IMR-90 (cell line): ENCODE measurements around the gene KRTAP9-1. TPM values are rescaled to one million over a fixed set of nuclear protein-coding genes. Genes with fewer than 3 reads are reported as not detected.

ENCODE experiments used
- ATAC-seq: fragments of 200-7000 bp; cut with Tn5 transposase; 2 replicates; pipeline ENCODE4 v1.9.1; 2020; ENCODE audit warnings: low read depth, mild to moderate bottlenecking, moderate library complexity
- BruUV-seq: library from RNA; stranded (reverse); fragments of 400-500 nt; replicated peaks from 2 replicates; lab custom pipeline; 2021; lab: Mats Ljungman, UMichigan
- CTCF ChIA-PET: fragments of 300-600 bp; formaldehyde crosslinking; extraction: SDS; loops from one replicate; lab custom pipeline; 2021; ENCODE audit warnings: antibody characterized with exemption; lab: Yijun Ruan, JAX
- POLR2A ChIA-PET: fragments of 300-600 bp; sonication (Branson Sonifier 250); formaldehyde crosslinking; loops from one replicate; lab custom pipeline; 2022; ENCODE audit warnings: antibody characterized with exemption; ENCODE audit not compliant: unreplicated experiment; lab: Charles Lee
- DNase-seq: peaks from one replicate; pipeline ENCODE4 v3.0.0; 2013
- H2AFZ ChIP-seq: replicated peaks from 2 replicates; pipeline ENCODE3; 2013; ENCODE audit warnings: low read length, mild to moderate bottlenecking; ENCODE audit not compliant: poor library complexity
- H2AK5ac ChIP-seq: 2 replicates; pipeline ENCODE4 v1.6.1; 2013; ENCODE audit warnings: low read depth, low read length, inconsistent platforms
- H2AK9ac ChIP-seq: replicated peaks from 2 replicates; pipeline ENCODE3; 2013; ENCODE audit warnings: mild to moderate bottlenecking, low read depth, low read length, moderate library complexity; ENCODE audit not compliant: poor library complexity
- H2BK120ac ChIP-seq: 2 replicates; pipeline ENCODE4 v1.6.1; 2013; ENCODE audit warnings: low read depth, low read length, inconsistent platforms
- H2BK15ac ChIP-seq: 3 replicates; pipeline ENCODE4 v1.6.1; 2013; ENCODE audit warnings: low read depth, low read length, inconsistent platforms
- H2BK20ac ChIP-seq: 2 replicates; pipeline ENCODE4 v1.6.1; 2013; ENCODE audit warnings: low read depth, mild to moderate bottlenecking, inconsistent platforms, low read length, moderate library complexity
- H2BK5ac ChIP-seq: 2 replicates; pipeline ENCODE4 v1.6.1; 2013; ENCODE audit warnings: mild to moderate bottlenecking, low read depth, low read length, inconsistent platforms; ENCODE audit not compliant: poor library complexity, severe bottlenecking
- H3K14ac ChIP-seq: replicated peaks from 2 replicates; pipeline ENCODE4 v1.6.1; 2013; ENCODE audit warnings: low read depth, low read length, inconsistent platforms
- H3K18ac ChIP-seq: 2 replicates; pipeline ENCODE4 v1.6.1; 2013; ENCODE audit warnings: low read depth, low read length, control low read depth
- H3K23ac ChIP-seq: 2 replicates; pipeline ENCODE4 v1.6.1; 2013; ENCODE audit warnings: low read depth, low read length, inconsistent platforms
- H3K27ac ChIP-seq: 2 replicates; pipeline ENCODE4 v1.5.1; 2013; ENCODE audit warnings: mild to moderate bottlenecking, control low read depth, low read length; ENCODE audit not compliant: insufficient read depth
- H3K27me3 ChIP-seq: 2 replicates; pipeline ENCODE4 v1.6.1; 2013; ENCODE audit warnings: low read length; ENCODE audit not compliant: control insufficient read depth, insufficient read depth
- H3K36me3 ChIP-seq: 2 replicates; pipeline ENCODE4 v1.6.1; 2013; ENCODE audit warnings: low read length, mixed read lengths; ENCODE audit not compliant: control insufficient read depth, insufficient read depth
- H3K4ac ChIP-seq: 2 replicates; pipeline ENCODE4 v1.6.1; 2013; ENCODE audit warnings: low read depth, low read length, inconsistent platforms
- H3K4me1 ChIP-seq: 2 replicates; pipeline ENCODE4 v1.6.1; 2013; ENCODE audit warnings: low read length, mixed read lengths; ENCODE audit not compliant: control insufficient read depth, insufficient read depth
- H3K4me2 ChIP-seq: 2 replicates; pipeline ENCODE4 v1.6.1; 2013; ENCODE audit warnings: low read depth, mild to moderate bottlenecking, control low read depth, low read length, moderate library complexity
- H3K4me3 ChIP-seq: 2 replicates; pipeline ENCODE4 v1.5.1; 2013; ENCODE audit warnings: low read depth, mild to moderate bottlenecking, control low read depth, low read length, moderate library complexity; ENCODE audit not compliant: insufficient read depth
- H3K56ac ChIP-seq: 2 replicates; pipeline ENCODE4 v1.6.1; 2013; ENCODE audit warnings: low read length, inconsistent platforms; ENCODE audit not compliant: insufficient read depth; ENCODE audit errors: extremely low read depth
- H3K79me1 ChIP-seq, 2 experiments: 2 replicates each; pipeline ENCODE4 v1.6.1; 2013; ENCODE audit warnings: low read length in 2 of 2, inconsistent platforms in 1 of 2, low read depth in 1 of 2
- H3K9ac ChIP-seq: 2 replicates; pipeline ENCODE4 v1.6.1; 2013; ENCODE audit warnings: low read depth, low read length, control low read depth
- H3K9me1 ChIP-seq: 2 replicates; pipeline ENCODE4 v1.6.1; 2013; ENCODE audit warnings: low read length, inconsistent platforms; ENCODE audit not compliant: insufficient read depth
- H3K9me3 ChIP-seq: 2 replicates; pipeline ENCODE4 v1.6.1; 2013; ENCODE audit warnings: low read length; ENCODE audit not compliant: control insufficient read depth, insufficient read depth
- H4K20me1 ChIP-seq: 2 replicates; pipeline ENCODE4 v1.6.1; 2013; ENCODE audit warnings: low read length, inconsistent platforms; ENCODE audit not compliant: insufficient read depth
- H4K5ac ChIP-seq: 2 replicates; pipeline ENCODE4 v1.6.1; 2013; ENCODE audit warnings: mild to moderate bottlenecking, low read depth, low read length, control low read depth
- H4K8ac ChIP-seq, 2 experiments: 2 replicates each; pipeline ENCODE4 v1.6.1; 2013; ENCODE audit warnings: low read depth in 2 of 2, low read length in 2 of 2, control low read depth in 1 of 2, inconsistent platforms in 1 of 2
- H4K91ac ChIP-seq: 2 replicates; pipeline ENCODE4 v1.6.1; 2013; ENCODE audit warnings: low read depth, low read length, inconsistent platforms; ENCODE audit not compliant: insufficient read depth
- BHLHE40 ChIP-seq: fragments of 150-350 bp; IDR thresholded peaks from 2 replicates; pipeline ENCODE4 v1.6.1; 2016; ENCODE audit warnings: mild to moderate bottlenecking, low read depth, low read length
- CEBPB ChIP-seq: IDR thresholded peaks from 2 replicates; pipeline ENCODE4 v1.6.1; 2012; ENCODE audit warnings: low read depth, low read length, improper control_type of control experiment
- CTCF ChIP-seq: conservative IDR thresholded peaks from 2 replicates; pipeline ENCODE4 v1.5.1; 2012; ENCODE audit warnings: mild to moderate bottlenecking, low read depth, low read length, improper control_type of control experiment
- FOS ChIP-seq: fragments of 150-350 bp; IDR thresholded peaks from 2 replicates; pipeline ENCODE4 v1.6.1; 2016; ENCODE audit warnings: low read depth, low read length
- NFE2L2 ChIP-seq: fragments of 150-350 bp; IDR thresholded peaks from 2 replicates; pipeline ENCODE4 v1.6.1; 2016; ENCODE audit warnings: low read depth, mild to moderate bottlenecking, low read length
- POLR2A ChIP-seq: IDR thresholded peaks from 2 replicates; pipeline ENCODE4 v1.6.1; 2012; ENCODE audit warnings: mild to moderate bottlenecking, low read depth, low read length
- RAD21 ChIP-seq: IDR thresholded peaks from 2 replicates; pipeline ENCODE4 v1.6.1; 2012; ENCODE audit warnings: low read length, improper control_type of control experiment
- SMC3 ChIP-seq: fragments of 150-350 bp; IDR thresholded peaks from 2 replicates; pipeline ENCODE4 v1.6.1; 2016; ENCODE audit warnings: low read depth, mild to moderate bottlenecking, antibody characterized with exemption, low read length, moderate library complexity
- WGBS, 2 experiments: methylation state at CpG; one replicate each; pipeline versions ENCODE4 v1.1.5 to v1.1.7; 2013; ENCODE audit warnings: missing lambda C conversion rate in 2 of 2; ENCODE audit not compliant: insufficient read length in 1 of 2; ENCODE audit errors: extremely low coverage in 2 of 2; 5-methylcytosine and 5-hydroxymethylcytosine counted together
- dilution Hi-C: fragments of 300-500 bp; cut with HindIII; formaldehyde crosslinking; loops from one replicate; pipeline ENCODE4 v1.14.3; 2018; ENCODE audit warnings: low sequenced_read_pairs; ENCODE audit not compliant: unreplicated experiment
- in situ Hi-C: fragments of 300-500 bp; cut with MboI; formaldehyde crosslinking; loops from 3 replicates; pipeline ENCODE4 v1.14.3; 2019; ENCODE audit warnings: low sequenced_read_pairs, inconsistent platforms, mixed read lengths
- intact Hi-C: fragments of 100-400 bp; cut with micrococcal nuclease; formaldehyde crosslinking; loops from 2 replicates; pipeline ENCODE4 v1.10.0; 2022
- polyA plus RNA-seq, 3 experiments: library from polyadenylated mRNA; depleted of rRNA; stranded (reverse); fragments of >200 nt; gene quantifications; 2 replicates each; pipeline ENCODE4 v1.2.3, GENCODE V29; 2012; ENCODE audit warnings: low replicate concordance in 1 of 3
- total RNA-seq: library from RNA; depleted of rRNA; stranded (reverse); fragments of >200 nt; gene quantifications from 2 replicates; pipeline ENCODE4 v1.2.3, GENCODE V29; 2012

Gene KRTAP9-1
- total and polyA plus RNA-seq, 2 of the 4 experiments (the other 2 are of a cell fraction): not detected

- no peak overlapping the region for H4K5ac ChIP-seq
- ChIA-PET CTCF (interaction anchor here (1.0 kb wide), 1 partner anchor 9 kb away, joined by 3 read pairs; no protein-coding TSS in a partner anchor), POLR2A (no interaction called here)
- in situ Hi-C loops (no loop called here), intact Hi-C loops (no loop called here), dilution Hi-C loops (no loop called here)
- H3K9me3 ChIP-seq: no peaks in the 10 kb centered on the region
- 60% methylated on average over 2 of the region's 5 CpGs; no CpG with 5 or more reads in 1 of the 2 experiments for WGBS, 2 experiments
- no peak overlapping the region for H3K14ac ChIP-seq
- TF ChIP-seq POLR2A: no peak
- TF ChIP-seq NFE2L2: no peak
- no peak for TF ChIP-seq CEBPB
- TF ChIP-seq FOS: no peak
- TF ChIP-seq BHLHE40: no peak
- TF ChIP-seq SMC3: no peak
- no peak for TF ChIP-seq CTCF
- no peak for TF ChIP-seq RAD21
- H2AFZ ChIP-seq: no peak overlapping the region
- no peaks in the 10 kb centered on the region for H3K79me1 ChIP-seq
- no peak overlapping the region for H3K4me2 ChIP-seq
- no peak overlapping the region for H4K8ac ChIP-seq
- no peak overlapping the region for H2BK120ac ChIP-seq
- no peak overlapping the region for H3K9ac ChIP-seq
- H2BK20ac ChIP-seq: no peak overlapping the region
- no peak overlapping the region for H3K23ac ChIP-seq
- H3K27ac ChIP-seq: no peak overlapping the region
- no peak overlapping the region for H3K4ac ChIP-seq
- no peak overlapping the region for H3K4me3 ChIP-seq
- no peaks in the 10 kb centered on the region for H4K20me1 ChIP-seq
- H2BK5ac ChIP-seq: no peak overlapping the region
- H3K56ac ChIP-seq: no peak overlapping the region
- BruUV-seq: no TSS peak
- no peak overlapping the region for H2BK15ac ChIP-seq
- no peaks in the 10 kb centered on the region for H3K9me1 ChIP-seq
- DNase-seq: no peak
- H3K27me3 ChIP-seq: no peaks in the 10 kb centered on the region
- no peaks in the 10 kb centered on the region for H3K36me3 ChIP-seq
- H2AK5ac ChIP-seq: no peak overlapping the region
- H3K18ac ChIP-seq: no peak overlapping the region
- no peak overlapping the region for H2AK9ac ChIP-seq
- no peak overlapping the region for H4K91ac ChIP-seq
- ATAC-seq: no peak
- H3K4me1 ChIP-seq: no peaks in the 10 kb centered on the region
These were observed 9.9 kb downstream of the KRTAP9-1 start for GRCh38 chr17:41199421-41200078.
